ENCODE data around the gene SLC35G2. TPM values are rescaled to one million over a fixed set of nuclear protein-coding genes. Genes with fewer than 3 reads are reported as not detected.

Gene SLC35G2
- total RNA-seq, 1 donor from 2014 or later: 7.8 TPM

DNA sequence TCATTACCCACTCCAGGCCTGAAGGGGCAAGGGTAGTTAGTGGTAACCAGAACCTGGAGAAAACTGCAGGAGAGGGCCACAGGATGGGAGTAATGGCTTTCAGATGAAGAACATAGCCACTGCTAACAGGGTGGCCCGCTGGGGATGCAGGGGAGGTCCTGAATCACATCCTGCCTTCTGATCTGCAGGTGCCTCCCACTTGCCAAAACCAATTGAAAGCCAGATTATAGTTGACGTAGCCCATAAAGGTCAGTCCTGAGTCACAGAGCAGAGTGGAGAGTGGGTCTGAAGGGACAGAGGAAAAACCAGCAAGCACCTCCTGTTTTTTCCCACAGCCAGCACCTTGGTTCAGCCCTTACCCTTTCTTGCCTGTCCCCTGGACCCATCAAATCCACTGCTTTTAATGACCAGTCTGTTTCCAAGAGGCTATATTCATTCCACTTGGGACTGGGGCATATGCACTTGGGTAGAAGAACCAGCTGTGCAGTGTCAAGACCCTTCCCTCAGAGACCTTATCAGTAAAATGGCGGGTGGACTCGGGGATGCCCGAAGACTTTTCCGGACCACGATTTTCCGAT is 646 bp upstream of the SLC35G2 start:
- ATAC-seq: peak; percentile 43
- Histone ChIP-seq H3K9me3 (no peaks in the 10 kb centered on the region), H3K4me1 (peaks cover 24% of the 10 kb centered on the region), H3K36me3 (no peaks in the 10 kb centered on the region), H3K27ac (peak overlapping the region; percentile 76), H3K27me3 (peaks cover 5% of the 10 kb centered on the region), H3K4me3 (peak overlapping the region; percentile 78)
- no peak for DNase-seq
- TF ChIP-seq, protein P1, sequence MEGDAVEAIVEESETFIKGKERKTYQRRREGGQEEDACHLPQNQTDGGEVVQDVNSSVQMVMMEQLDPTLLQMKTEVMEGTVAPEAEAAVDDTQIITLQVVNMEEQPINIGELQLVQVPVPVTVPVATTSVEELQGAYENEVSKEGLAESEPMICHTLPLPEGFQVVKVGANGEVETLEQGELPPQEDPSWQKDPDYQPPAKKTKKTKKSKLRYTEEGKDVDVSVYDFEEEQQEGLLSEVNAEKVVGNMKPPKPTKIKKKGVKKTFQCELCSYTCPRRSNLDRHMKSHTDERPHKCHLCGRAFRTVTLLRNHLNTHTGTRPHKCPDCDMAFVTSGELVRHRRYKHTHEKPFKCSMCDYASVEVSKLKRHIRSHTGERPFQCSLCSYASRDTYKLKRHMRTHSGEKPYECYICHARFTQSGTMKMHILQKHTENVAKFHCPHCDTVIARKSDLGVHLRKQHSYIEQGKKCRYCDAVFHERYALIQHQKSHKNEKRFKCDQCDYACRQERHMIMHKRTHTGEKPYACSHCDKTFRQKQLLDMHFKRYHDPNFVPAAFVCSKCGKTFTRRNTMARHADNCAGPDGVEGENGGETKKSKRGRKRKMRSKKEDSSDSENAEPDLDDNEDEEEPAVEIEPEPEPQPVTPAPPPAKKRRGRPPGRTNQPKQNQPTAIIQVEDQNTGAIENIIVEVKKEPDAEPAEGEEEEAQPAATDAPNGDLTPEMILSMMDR (IDR thresholded peaks at IDR 0.05): no peak
- intact Hi-C loops (cut with DNase I): no loop called here

DNA sequence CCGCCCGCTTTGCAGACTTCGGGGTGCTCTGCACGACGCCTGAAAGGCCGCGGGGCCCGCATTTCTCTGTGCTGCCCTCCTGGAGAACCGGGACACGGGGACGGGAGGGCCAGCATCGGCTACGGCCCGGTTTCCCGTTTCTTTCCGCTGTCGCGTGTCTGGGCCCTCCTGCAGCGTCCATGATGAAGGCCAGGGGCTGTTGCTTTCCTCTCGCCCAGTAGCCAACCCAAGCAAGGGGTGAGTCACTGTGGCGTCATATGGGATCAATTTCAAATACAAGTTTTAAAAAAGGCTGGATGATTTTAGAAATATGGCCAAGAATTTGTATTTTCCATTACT is 435 bp downstream of the SLC35G2 start:
- TF ChIP-seq, protein P1 (IDR thresholded peaks at IDR 0.05): no peak
- Histone ChIP-seq H3K27me3 (peaks cover 5% of the 10 kb centered on the region), H3K9me3 (no peaks in the 10 kb centered on the region), H3K4me3 (peak overlapping the region; percentile 78), H3K4me1 (peaks cover 24% of the 10 kb centered on the region), H3K36me3 (no peaks in the 10 kb centered on the region), H3K27ac (peak overlapping the region; percentile 76)
- peak; percentile 67 for DNase-seq
- intact Hi-C loops (cut with DNase I): no loop called here
- peak; percentile 62 for ATAC-seq

DNA sequence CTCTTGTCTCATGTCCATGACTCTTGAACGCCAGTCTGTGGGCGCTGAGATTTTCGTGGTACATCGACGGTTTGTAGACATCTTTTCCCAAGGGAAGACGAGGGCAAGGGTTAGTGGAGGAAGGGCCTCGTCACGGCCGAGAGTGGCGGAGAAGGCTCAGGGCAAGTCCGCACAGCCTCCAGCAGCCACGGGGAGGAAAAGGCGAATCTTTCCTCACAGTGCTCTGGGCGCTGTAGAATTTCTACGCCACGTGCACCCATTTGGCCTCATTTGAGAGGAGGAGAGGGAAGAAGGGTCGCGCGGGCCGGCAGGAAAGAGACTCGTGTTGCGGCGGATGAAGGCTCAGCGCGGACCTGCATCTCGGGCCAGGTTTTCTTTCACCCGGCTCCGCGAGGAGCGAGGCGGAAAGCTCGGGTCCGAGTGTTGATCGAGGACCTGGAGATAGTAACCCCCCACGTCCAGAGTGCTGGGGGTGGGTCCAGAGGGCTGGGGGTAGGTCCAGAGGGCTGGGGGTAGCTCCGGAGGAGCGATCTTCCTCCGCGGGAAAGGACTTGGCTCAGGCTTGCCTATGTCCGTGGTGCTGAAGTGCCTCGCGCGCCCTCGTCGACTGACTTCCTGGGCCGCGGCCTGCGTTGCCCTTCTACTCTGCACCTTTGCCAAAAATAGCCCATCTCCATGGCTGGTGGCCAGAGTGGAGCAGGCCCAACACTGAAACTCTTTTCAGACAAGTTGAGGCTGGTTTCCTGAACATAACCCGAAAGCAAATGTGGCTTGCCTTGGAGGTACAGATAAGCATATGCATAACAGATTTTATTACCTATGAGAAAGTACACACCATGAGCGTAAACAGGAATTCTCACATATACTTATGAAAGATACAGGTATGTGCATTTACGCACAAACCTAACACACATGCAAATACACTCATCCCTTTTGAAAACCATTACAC is 1.1 kb downstream of the SLC35G2 start:
- H3K36me3 ChIP-seq: no peaks in the 10 kb centered on the region
- H3K4me3 ChIP-seq: peak overlapping the region; percentile 78
- ATAC-seq (peak; percentile 78), DNase-seq (peak; percentile 72)
- TF ChIP-seq, protein P1 (IDR thresholded peaks at IDR 0.05): no peak
- intact Hi-C loops (cut with DNase I): no loop called here
- H3K27ac ChIP-seq: peak overlapping the region; percentile 76
- peaks cover 5% of the 10 kb centered on the region for H3K27me3 ChIP-seq
- H3K9me3 ChIP-seq: no peaks in the 10 kb centered on the region
- H3K4me1 ChIP-seq: peaks cover 24% of the 10 kb centered on the region

DNA sequence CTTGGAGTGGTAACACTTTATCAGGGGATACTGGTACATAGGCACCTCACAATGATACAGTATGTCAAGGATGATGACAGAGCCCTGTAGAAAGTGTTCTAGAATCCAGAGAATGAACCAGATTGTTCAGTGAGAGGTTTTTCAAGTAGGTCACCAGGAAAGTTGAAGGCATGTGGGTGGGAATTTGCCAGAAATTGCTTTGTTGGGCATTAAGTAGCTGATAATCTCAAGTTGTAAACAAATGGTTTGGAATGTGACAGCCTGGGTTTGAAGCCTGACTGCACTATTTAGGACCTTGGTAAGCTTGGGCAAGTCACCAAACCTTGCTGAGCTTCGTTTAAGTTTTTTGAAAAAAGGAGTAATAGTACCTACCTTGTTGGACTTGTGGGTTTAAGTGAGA is 12.5 kb downstream of the SLC35G2 start:
- Histone ChIP-seq H3K4me3 (no peak overlapping the region), H3K27me3 (no peaks in the 10 kb centered on the region), H3K27ac (no peak overlapping the region), H3K36me3 (no peaks in the 10 kb centered on the region), H3K4me1 (no peaks in the 10 kb centered on the region), H3K9me3 (no peaks in the 10 kb centered on the region)
- DNase-seq (no peak), ATAC-seq (peak; percentile 14)
- intact Hi-C loops (cut with DNase I): no loop called here
- TF ChIP-seq, protein P1 (IDR thresholded peaks at IDR 0.05): no peak

DNA sequence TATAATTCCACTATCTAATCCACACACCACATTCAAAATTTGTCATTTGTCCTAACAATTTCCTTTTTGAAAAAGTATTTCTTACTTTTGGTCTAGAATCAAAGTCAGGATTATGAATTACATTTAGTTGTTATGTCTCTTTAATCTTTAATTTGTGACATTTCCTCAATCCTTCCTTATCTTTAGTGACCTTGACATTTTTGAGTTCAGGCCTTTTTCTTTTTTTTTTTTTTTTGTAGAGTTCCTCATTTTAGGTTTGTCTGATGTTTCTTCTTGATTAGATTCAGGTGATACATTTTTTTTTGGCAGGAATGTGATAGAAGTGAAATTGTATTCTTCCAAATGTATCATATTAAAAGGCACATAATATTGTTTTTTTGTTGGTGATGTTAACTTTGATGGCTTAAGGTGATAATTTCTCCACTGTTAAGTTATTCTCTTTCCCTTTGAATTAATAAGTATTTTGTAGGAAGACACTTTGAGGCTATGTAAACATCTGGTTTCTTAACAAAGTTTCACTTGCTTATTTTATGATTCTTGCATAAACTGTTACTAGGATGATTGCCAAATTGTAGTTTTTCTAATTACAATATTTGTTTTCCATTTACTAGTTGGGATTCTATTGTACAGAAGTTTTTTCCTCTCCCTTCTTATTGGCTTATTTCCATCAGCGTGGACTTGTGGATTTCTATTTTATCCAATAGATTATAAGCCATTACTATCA is 16.3 kb downstream of the SLC35G2 start:
- H3K27me3 ChIP-seq: no peaks in the 10 kb centered on the region
- no peak overlapping the region for H3K27ac ChIP-seq
- no peaks in the 10 kb centered on the region for H3K9me3 ChIP-seq
- no peaks in the 10 kb centered on the region for H3K36me3 ChIP-seq
- TF ChIP-seq, protein P1 (IDR thresholded peaks at IDR 0.05): no peak
- no peak overlapping the region for H3K4me3 ChIP-seq
- H3K4me1 ChIP-seq: no peaks in the 10 kb centered on the region
- DNase-seq: no peak
- ATAC-seq: no peak
- intact Hi-C loops (cut with DNase I): no loop called here
